Esophagus squamous epithelium (tissue), 5 donors: ENCODE results near the gene BMERB1. TPM values are rescaled to one million over a fixed set of nuclear protein-coding genes. Genes with fewer than 3 reads are reported as not detected.
"Not testable (repeated sequence)": the region's sequence is repeated elsewhere in the genome, so short reads cannot be mapped to it uniquely, and the experiment has no call there.

Experiments used
- DNase-seq: peaks from one replicate; lab custom pipeline; 2025; lab: John Stamatoyannopoulos, UW
- H3K27ac ChIP-seq, 4 donors: fragments of 200-600 bp; sonication (generic); one replicate each; pipeline ENCODE4 v1.5.1; 2016 to 2019; ENCODE audit warnings: mild to moderate bottlenecking in 1 of 4
- H3K27me3 ChIP-seq, 4 donors: fragments of 200-600 bp; sonication (generic); 1 replicate in 3 of 4; 2 replicates in 1 of 4; pipeline versions ENCODE4 v1.5.1 to v1.6.0; 2017 to 2021; ENCODE audit warnings: antibody characterized with exemption in 1 of 4
- H3K36me3 ChIP-seq, 3 donors: fragments of 200-600 bp; sonication (generic); one replicate each; pipeline ENCODE4 v1.5.1; 2016 to 2019
- H3K4me1 ChIP-seq, 3 donors: fragments of 200-600 bp; sonication (generic); one replicate each; pipeline ENCODE4 v1.5.1; 2017 to 2019
- H3K4me3 ChIP-seq, 4 donors: fragments of 200-600 bp; sonication (generic); 1 replicate in 3 of 4; 2 replicates in 1 of 4; pipeline ENCODE4 v1.5.1; 2016 to 2019; ENCODE audit warnings: mild to moderate bottlenecking in 2 of 4, moderate library complexity in 1 of 4
- H3K9me3 ChIP-seq, 3 donors: fragments of 200-600 bp; sonication (generic); one replicate each; pipeline ENCODE4 v1.5.1; 2016 to 2019
- POLR2A ChIP-seq, 4 donors: fragments of 450-650 bp; IDR thresholded peaks; one replicate each; pipeline ENCODE4 v1.6.1; 2017; ENCODE audit warnings: antibody characterized with exemption in 4 of 4, mild to moderate bottlenecking in 4 of 4, moderate library complexity in 3 of 4
- WGBS, 2 donors: methylation state at CpG; one replicate each; pipeline ENCODE4 v1.1.5; 2018; 5-methylcytosine and 5-hydroxymethylcytosine counted together
- intact Hi-C: fragments of 100-400 bp; cut with DNase I; formaldehyde crosslinking; loops from one replicate; pipeline ENCODE4 v1.15.0; 2022
- total RNA-seq, 4 donors: library from RNA; depleted of rRNA; stranded (reverse); fragments of >200 nt; gene quantifications; one replicate each; pipeline ENCODE4 v1.1.0, GENCODE V29; 2016
- TF ChIP-seq, protein P1 (sequence below), 6 experiments: fragments of 450-650 bp in 4 of 6; fragments of 200-600 bp in 2 of 6; sonication (generic) in 2 of 6; IDR thresholded peaks; one replicate each; pipeline ENCODE4 v1.5.1; 2016 to 2019; ENCODE audit warnings: antibody characterized with exemption in 6 of 6, mild to moderate bottlenecking in 4 of 6, moderate library complexity in 4 of 6
- donor health status: DM: yes; HTN: yes; CAD: no.

Gene BMERB1
- total RNA-seq, 4 donors from 2014 or later = 3.4 to 38.1 (median 14.9) TPM

GRCh38 chr16:15571557-15571956, 137.2 kb downstream of the BMERB1 start:
- H3K36me3 ChIP-seq = no peaks in the 10 kb centered on the region
- no peaks in the 10 kb centered on the region for H3K9me3 ChIP-seq
- 87% methylated on average over 6 of the region's 6 CpGs for WGBS, 2 donors
- H3K4me3 ChIP-seq = no peak overlapping the region
- DNase-seq = no peak
- peaks cover 0 to 29% (median 16%) of the 10 kb centered on the region in 3 donors for H3K4me1 ChIP-seq
- no peaks in the 10 kb centered on the region for H3K27me3 ChIP-seq
- no peak for TF ChIP-seq POLR2A (IDR thresholded peaks at IDR 0.05)
- intact Hi-C loops = no loop called here
- no peak overlapping the region for H3K27ac ChIP-seq

- WGBS, 2 donors = 37 to 39% methylated on average over 9 of the region's 9 CpGs
- H3K4me3 ChIP-seq = no peak overlapping the region
- TF ChIP-seq, protein P1, sequence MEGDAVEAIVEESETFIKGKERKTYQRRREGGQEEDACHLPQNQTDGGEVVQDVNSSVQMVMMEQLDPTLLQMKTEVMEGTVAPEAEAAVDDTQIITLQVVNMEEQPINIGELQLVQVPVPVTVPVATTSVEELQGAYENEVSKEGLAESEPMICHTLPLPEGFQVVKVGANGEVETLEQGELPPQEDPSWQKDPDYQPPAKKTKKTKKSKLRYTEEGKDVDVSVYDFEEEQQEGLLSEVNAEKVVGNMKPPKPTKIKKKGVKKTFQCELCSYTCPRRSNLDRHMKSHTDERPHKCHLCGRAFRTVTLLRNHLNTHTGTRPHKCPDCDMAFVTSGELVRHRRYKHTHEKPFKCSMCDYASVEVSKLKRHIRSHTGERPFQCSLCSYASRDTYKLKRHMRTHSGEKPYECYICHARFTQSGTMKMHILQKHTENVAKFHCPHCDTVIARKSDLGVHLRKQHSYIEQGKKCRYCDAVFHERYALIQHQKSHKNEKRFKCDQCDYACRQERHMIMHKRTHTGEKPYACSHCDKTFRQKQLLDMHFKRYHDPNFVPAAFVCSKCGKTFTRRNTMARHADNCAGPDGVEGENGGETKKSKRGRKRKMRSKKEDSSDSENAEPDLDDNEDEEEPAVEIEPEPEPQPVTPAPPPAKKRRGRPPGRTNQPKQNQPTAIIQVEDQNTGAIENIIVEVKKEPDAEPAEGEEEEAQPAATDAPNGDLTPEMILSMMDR (IDR thresholded peaks at IDR 0.05) = no peak
- no peak for TF ChIP-seq POLR2A (IDR thresholded peaks at IDR 0.05)
- H3K36me3 ChIP-seq = no peaks in the 10 kb centered on the region
- H3K9me3 ChIP-seq = no peaks in the 10 kb centered on the region
- peaks cover 0 to 38% (median 24%) of the 10 kb centered on the region in 3 donors for H3K4me1 ChIP-seq
- no peak for DNase-seq
- H3K27me3 ChIP-seq = no peaks in the 10 kb centered on the region
- intact Hi-C loops = no loop called here
- peak overlapping the region in 2 of 4 donors; percentile 1 to 6 for H3K27ac ChIP-seq
These were observed 138.1 kb downstream of the BMERB1 start for GRCh38 chr16:15572329-15573001.

DNA sequence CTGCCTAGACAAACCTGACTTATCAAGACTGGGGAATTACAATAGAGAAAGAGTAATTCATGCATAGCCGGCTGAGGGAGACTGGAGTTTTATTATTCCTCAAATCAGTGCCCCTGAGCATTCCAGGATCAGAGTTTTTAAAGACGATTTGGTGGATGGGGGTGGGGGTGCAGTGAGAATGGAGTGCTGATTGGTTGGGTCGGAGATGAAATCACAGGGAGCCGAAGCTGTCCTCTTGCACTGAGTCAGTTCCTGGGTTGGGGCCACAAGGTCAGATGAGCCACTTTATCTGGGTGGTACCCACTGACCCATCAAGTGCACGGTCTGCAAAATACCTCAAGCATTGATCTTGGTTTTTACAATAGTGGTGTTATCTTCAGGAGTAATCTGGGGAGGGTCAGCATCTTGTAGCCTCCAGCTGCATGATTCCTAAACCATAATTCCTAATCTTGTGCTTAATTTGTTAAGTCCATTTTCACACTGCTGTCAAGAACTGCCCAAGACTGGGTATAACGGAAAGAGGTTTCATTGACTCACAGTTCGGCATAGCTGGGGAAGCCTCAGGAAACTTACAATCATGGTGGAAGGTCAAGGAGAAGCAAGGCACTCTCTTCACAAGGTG, 139.0 kb downstream of the BMERB1 start:
- Histone ChIP-seq H3K36me3 (no peaks in the 10 kb centered on the region), H3K27ac (peak overlapping the region in 1 of 4 donors; percentile 1), H3K27me3 (no peaks in the 10 kb centered on the region), H3K4me1 (peaks cover 0 to 42% (median 25%) of the 10 kb centered on the region in 3 donors), H3K4me3 (no peak overlapping the region), H3K9me3 (no peaks in the 10 kb centered on the region)
- 79 to 83% methylated on average over 7 of the region's 7 CpGs for WGBS, 2 donors
- intact Hi-C loops = no loop called here
- no peak for DNase-seq
- TF ChIP-seq, protein P1 (IDR thresholded peaks at IDR 0.05) = no peak
- no peak for TF ChIP-seq POLR2A (IDR thresholded peaks at IDR 0.05)

GRCh38 chr16:15573896-15574613, 139.7 kb downstream of the BMERB1 start:
- intact Hi-C loops, H3K27me3 ChIP-seq, DNase-seq, H3K27ac ChIP-seq, H3K36me3 ChIP-seq, H3K4me3 ChIP-seq, H3K9me3 ChIP-seq: not testable (repeated sequence)
- 86 to 89% methylated on average over 11 of the region's 11 CpGs for WGBS, 2 donors
- peaks cover 0 to 42% (median 25%) of the 10 kb centered on the region in 3 donors for H3K4me1 ChIP-seq

GRCh38 chr16:15574614-15574948, 140.2 kb downstream of the BMERB1 start:
- no peak overlapping the region for H3K4me3 ChIP-seq
- 96% methylated on average over 8 to 10 of the region's 10 CpGs for WGBS, 2 donors
- no peaks in the 10 kb centered on the region for H3K27me3 ChIP-seq
- no peak for DNase-seq
- H3K36me3 ChIP-seq = no peaks in the 10 kb centered on the region
- peaks cover 0 to 42% (median 25%) of the 10 kb centered on the region in 3 donors for H3K4me1 ChIP-seq
- intact Hi-C loops = no loop called here
- no peaks in the 10 kb centered on the region for H3K9me3 ChIP-seq
- TF ChIP-seq POLR2A (IDR thresholded peaks at IDR 0.05) = no peak
- TF ChIP-seq, protein P1 (IDR thresholded peaks at IDR 0.05) = no peak
- no peak overlapping the region for H3K27ac ChIP-seq
